ENCODE measurements around the gene TIMM29.

DNA sequence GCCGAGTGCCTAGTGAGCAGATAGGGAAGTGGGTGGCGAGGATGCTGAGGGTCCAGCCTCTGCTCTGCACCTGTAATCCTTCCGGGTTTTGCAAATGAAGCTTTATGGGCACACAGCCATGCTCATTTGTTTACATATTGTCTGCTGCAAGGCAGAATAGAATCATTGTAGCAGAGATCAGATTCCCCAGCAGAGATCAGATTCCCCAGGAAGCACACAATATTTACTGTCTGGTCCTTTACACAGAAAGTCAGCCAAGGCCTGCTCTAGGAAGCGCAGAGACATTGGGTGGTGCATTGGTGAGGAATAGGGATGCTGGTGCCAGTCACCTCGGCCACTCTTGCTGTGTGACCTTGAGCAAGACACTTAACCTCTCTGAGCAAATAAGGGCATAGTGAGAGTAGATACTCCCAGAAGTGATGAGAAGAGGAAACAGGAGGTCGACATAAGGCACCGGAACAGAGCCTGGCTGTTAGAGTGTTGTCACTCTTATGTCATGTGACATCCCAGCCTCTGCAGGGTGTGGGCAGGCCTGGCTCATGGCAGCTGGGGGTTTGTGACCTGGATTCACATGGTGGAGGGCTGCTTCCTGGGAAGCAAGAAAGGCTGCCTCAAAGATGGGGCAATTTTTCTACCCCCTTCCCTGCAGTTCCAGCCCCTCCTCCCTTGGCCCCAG, 31.6 kb upstream of the TIMM29 start:
- TF ChIP-seq, protein P1, sequence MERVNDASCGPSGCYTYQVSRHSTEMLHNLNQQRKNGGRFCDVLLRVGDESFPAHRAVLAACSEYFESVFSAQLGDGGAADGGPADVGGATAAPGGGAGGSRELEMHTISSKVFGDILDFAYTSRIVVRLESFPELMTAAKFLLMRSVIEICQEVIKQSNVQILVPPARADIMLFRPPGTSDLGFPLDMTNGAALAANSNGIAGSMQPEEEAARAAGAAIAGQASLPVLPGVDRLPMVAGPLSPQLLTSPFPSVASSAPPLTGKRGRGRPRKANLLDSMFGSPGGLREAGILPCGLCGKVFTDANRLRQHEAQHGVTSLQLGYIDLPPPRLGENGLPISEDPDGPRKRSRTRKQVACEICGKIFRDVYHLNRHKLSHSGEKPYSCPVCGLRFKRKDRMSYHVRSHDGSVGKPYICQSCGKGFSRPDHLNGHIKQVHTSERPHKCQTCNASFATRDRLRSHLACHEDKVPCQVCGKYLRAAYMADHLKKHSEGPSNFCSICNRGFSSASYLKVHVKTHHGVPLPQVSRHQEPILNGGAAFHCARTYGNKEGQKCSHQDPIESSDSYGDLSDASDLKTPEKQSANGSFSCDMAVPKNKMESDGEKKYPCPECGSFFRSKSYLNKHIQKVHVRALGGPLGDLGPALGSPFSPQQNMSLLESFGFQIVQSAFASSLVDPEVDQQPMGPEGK (CRISPR knock-in tag; IDR thresholded peaks at IDR 0.05; ENCODE audit: borderline replicate concordance) = no peak
- TF ChIP-seq ARNTL (CRISPR knock-in tag; IDR thresholded peaks at IDR 0.05; ENCODE audit: borderline replicate concordance, low read depth) (no peak), TCF4 (CRISPR knock-in tag; IDR thresholded peaks at IDR 0.05; ENCODE audit: borderline replicate concordance) (no peak)
- TF ChIP-seq, protein P2, sequence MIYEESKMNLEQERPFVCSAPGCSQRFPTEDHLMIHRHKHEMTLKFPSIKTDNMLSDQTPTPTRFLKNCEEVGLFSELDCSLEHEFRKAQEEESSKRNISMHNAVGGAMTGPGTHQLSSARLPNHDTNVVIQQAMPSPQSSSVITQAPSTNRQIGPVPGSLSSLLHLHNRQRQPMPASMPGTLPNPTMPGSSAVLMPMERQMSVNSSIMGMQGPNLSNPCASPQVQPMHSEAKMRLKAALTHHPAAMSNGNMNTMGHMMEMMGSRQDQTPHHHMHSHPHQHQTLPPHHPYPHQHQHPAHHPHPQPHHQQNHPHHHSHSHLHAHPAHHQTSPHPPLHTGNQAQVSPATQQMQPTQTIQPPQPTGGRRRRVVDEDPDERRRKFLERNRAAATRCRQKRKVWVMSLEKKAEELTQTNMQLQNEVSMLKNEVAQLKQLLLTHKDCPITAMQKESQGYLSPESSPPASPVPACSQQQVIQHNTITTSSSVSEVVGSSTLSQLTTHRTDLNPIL (CRISPR knock-in tag; IDR thresholded peaks at IDR 0.05; ENCODE audit: low read depth) = no peak
